Measurements from ENCODE around the gene PLD1. TPM values are rescaled to one million over a fixed set of nuclear protein-coding genes. Genes with fewer than 3 reads are reported as not detected.

PLD1 gene
- polyA plus RNA-seq, 4 donors, result 9.6 to 13.2 (median 11.2) TPM

GRCh38 chr3:171776839-171777583 lies 33.3 kb downstream of the PLD1 start:
- DNase-seq (ENCODE audit: low read depth in 4 of 4, low spot score in 2 of 4), result no peak

- DNase-seq (ENCODE audit: low read depth in 4 of 4, low spot score in 2 of 4), result no peak
Observed at GRCh38 chr3:171776411-171776810, 33.9 kb downstream of the PLD1 start.

GRCh38 chr3:171775943-171776342 lies 34.3 kb downstream of the PLD1 start:
- no peak for DNase-seq (ENCODE audit: low read depth in 4 of 4, low spot score in 2 of 4)

- DNase-seq (ENCODE audit: low read depth in 4 of 4, low spot score in 2 of 4), result no peak
Observed at GRCh38 chr3:171774521-171774920, 35.8 kb downstream of the PLD1 start.

- DNase-seq (ENCODE audit: low read depth in 4 of 4, low spot score in 2 of 4), result peak in 2 of 4 donors; percentile 32 to 60
Observed at GRCh38 chr3:171772427-171773056, 37.7 kb downstream of the PLD1 start.

- DNase-seq (ENCODE audit: low read depth in 4 of 4, low spot score in 2 of 4), result peak in 3 of 4 donors; percentile 59 to 71 (median 63)
Observed at GRCh38 chr3:171770689-171771620, 39.3 kb downstream of the PLD1 start.

GRCh38 chr3:171769461-171769860 lies 40.8 kb downstream of the PLD1 start:
- DNase-seq (ENCODE audit: low read depth in 4 of 4, low spot score in 2 of 4), result no peak

GRCh38 chr3:171768986-171769385 lies 41.3 kb downstream of the PLD1 start:
- no peak for DNase-seq (ENCODE audit: low read depth in 4 of 4, low spot score in 2 of 4)

- no peak for DNase-seq (ENCODE audit: low read depth in 4 of 4, low spot score in 2 of 4)
Observed at GRCh38 chr3:171768281-171768900, 41.9 kb downstream of the PLD1 start.

- no peak for DNase-seq (ENCODE audit: low read depth in 4 of 4, low spot score in 2 of 4)
Observed at GRCh38 chr3:171765511-171765887, 44.8 kb downstream of the PLD1 start.

- DNase-seq (ENCODE audit: low read depth in 4 of 4, low spot score in 2 of 4), result no peak
Observed at GRCh38 chr3:171763392-171763791, 46.9 kb downstream of the PLD1 start.

- no peak for DNase-seq (ENCODE audit: low read depth in 4 of 4, low spot score in 2 of 4)
Observed at GRCh38 chr3:171760477-171760876, 49.8 kb downstream of the PLD1 start.

- DNase-seq (ENCODE audit: low read depth in 4 of 4, low spot score in 2 of 4), result no peak
Observed at GRCh38 chr3:171758109-171758508, 52.2 kb downstream of the PLD1 start.

- no peak for DNase-seq (ENCODE audit: low read depth in 4 of 4, low spot score in 2 of 4)
Observed at GRCh38 chr3:171757361-171758034, 52.8 kb downstream of the PLD1 start.

GRCh38 chr3:171755656-171756055 lies 54.6 kb downstream of the PLD1 start:
- DNase-seq (ENCODE audit: low read depth in 4 of 4, low spot score in 2 of 4), result no peak

GRCh38 chr3:171755015-171755589 lies 55.2 kb downstream of the PLD1 start:
- DNase-seq (ENCODE audit: low read depth in 4 of 4, low spot score in 2 of 4), result no peak

- DNase-seq (ENCODE audit: low read depth in 4 of 4, low spot score in 2 of 4), result no peak
Observed at GRCh38 chr3:171753665-171754408, 56.4 kb downstream of the PLD1 start.

- DNase-seq (ENCODE audit: low read depth in 4 of 4, low spot score in 2 of 4), result no peak
Observed at GRCh38 chr3:171753025-171753472, 57.2 kb downstream of the PLD1 start.

- no peak for DNase-seq (ENCODE audit: low read depth in 4 of 4, low spot score in 2 of 4)
Observed at GRCh38 chr3:171752329-171752728, 58.0 kb downstream of the PLD1 start.
